Measurements from ENCODE around the gene TRABD2B.

TRABD2B gene

DNA sequence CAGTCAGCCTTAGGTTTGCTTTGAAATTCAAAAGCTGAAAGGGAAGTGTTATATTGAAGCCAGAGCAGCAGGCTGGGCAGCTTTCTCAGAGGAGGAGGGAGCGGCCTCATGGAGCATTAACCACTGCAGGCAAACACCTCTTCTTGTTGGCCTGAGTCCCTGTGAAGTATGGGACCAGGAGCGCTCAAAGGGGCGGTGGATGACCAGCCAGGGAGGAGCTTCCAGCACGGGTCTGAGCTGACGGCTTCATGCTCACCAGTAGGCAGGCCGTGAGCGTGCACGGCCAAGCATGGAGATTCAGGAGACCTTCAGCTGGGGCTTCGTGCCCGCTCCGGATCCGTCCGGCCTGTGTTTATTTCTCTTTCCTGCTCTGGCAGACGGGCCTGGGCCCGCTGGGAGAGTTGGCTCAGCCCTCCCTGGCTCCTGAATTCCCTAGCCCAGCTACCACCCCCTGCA, 245.2 kb downstream of the TRABD2B start (continued):
- no peak for TF ChIP-seq ZNF518A (tag by site-specific recombination; conservative IDR thresholded peaks at IDR 0.05; ENCODE audit: low read depth)
- TF ChIP-seq ZNF747 (tag by site-specific recombination; IDR thresholded peaks at IDR 0.05), result no peak
- no peak for TF ChIP-seq ZNF544 (tag by site-specific recombination; IDR thresholded peaks at IDR 0.05)
- no peak for TF ChIP-seq ZNF211 (tag by site-specific recombination; IDR thresholded peaks at IDR 0.05; ENCODE audit: low read depth)
- TF ChIP-seq ZNF416 (tag by site-specific recombination; IDR thresholded peaks at IDR 0.05), result no peak

DNA sequence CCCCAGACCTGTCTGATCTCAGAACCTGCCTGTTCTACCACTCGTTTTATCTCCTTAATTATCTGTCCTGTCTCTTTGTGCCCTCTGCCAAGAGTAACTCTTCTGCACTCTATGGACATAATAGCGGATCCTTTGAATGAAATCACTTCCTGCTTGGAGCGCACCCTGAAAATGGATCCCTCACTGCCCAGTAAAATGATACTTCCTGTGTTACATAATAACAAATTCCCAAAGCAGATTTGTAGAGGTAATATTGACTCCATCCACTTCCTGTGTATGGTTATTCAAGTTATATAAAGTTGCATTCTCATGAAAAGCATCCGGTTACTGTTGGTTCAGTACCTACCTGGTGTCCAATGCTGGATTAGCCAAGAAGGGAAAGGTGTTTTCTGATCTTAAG, 246.0 kb downstream of the TRABD2B start:
- Histone ChIP-seq H3K27ac (ENCODE audit: extremely low read depth, low read depth, low read length) (no peak overlapping the region), H3K4me1 (ENCODE audit: control insufficient read depth, insufficient read depth, low read length) (no peaks in the 10 kb centered on the region), H3K9me3 (ENCODE audit: control insufficient read depth, insufficient read depth, low read depth, low read length) (no peaks in the 10 kb centered on the region), H3K4me3 (ENCODE audit: low read depth, low read length) (no peak overlapping the region), H3K36me3 (ENCODE audit: control insufficient read depth in 2 of 2, insufficient read depth in 1 of 2, low read length in 2 of 2) (no peaks in the 10 kb centered on the region)
- ChIA-PET POLR2A (no interaction called here), CTCF (no interaction called here)
- TF ChIP-seq SETDB1 (IDR thresholded peaks at IDR 0.05; ENCODE audit: insufficient read length, low read length) (peak; percentile 82), ZNF266 (tag by site-specific recombination; IDR thresholded peaks at IDR 0.05; ENCODE audit: low read depth) (no peak), ZNF518A (tag by site-specific recombination; conservative IDR thresholded peaks at IDR 0.05; ENCODE audit: low read depth) (peak; percentile 85), TRIM28 (IDR thresholded peaks at IDR 0.05; ENCODE audit: borderline replicate concordance, low read length) (0 out of 2 replicates have a peak, but pooled peaks have one; percentile 29), ZNF830 (tag by site-specific recombination; IDR thresholded peaks at IDR 0.05; ENCODE audit: low read depth) (no peak), ZNF596 (tag by site-specific recombination; IDR thresholded peaks at IDR 0.05) (no peak), ZBTB11 (tag by site-specific recombination; conservative IDR thresholded peaks at IDR 0.05; ENCODE audit: low read depth) (peak; percentile 97)
